H1 (cell line): Measurements from ENCODE around the gene AOC1. TPM values are rescaled to one million over a fixed set of nuclear protein-coding genes. Genes with fewer than 3 reads are reported as not detected.

Source experiments
- EZH2 ChIP-seq: fragments of 200-600 bp; sonication (generic); IDR thresholded peaks from 2 replicates; pipeline ENCODE4 v1.7.1; 2012; ENCODE audit warnings: low read depth, mild to moderate bottlenecking, moderate library complexity, low read length, inconsistent platforms; ENCODE audit not compliant: severe bottlenecking
- RXRA ChIP-seq: IDR thresholded peaks from 2 replicates; pipeline ENCODE4 v1.6.1; 2011; ENCODE audit warnings: low read depth, mild to moderate bottlenecking, low read length, moderate library complexity; ENCODE audit not compliant: insufficient read depth
- SAP30 ChIP-seq: fragments of 300-600 bp; sonication (generic); IDR thresholded peaks from 2 replicates; pipeline ENCODE4 v1.7.1; 2012; ENCODE audit warnings: low read length, moderate library complexity, mild to moderate bottlenecking, inconsistent platforms; ENCODE audit not compliant: insufficient read depth, insufficient replicate concordance
- polyA plus RNA-seq, 7 experiments: library from polyadenylated mRNA; depleted of rRNA in 3 of 7; stranded (reverse) in 5 of 7; unstranded in 2 of 7; fragments of >200 nt in 5 of 7; fragments of 200-250 nt in 2 of 7; gene quantifications; 1 replicate in 5 of 7; 2 replicates in 1 of 7; 4 replicates in 1 of 7; pipeline versions ENCODE4 v1.2.1 to v1.2.3, GENCODE V29; 2011 to 2013; ENCODE audit warnings: missing spikeins in 2 of 7, mixed read lengths in 2 of 7
- total RNA-seq: library from RNA; stranded (reverse); fragmentation: NEBNext Ultra II Directional; extraction: Animal tissue kit (Norgen Biotek cat#: 25700); gene quantifications from 2 replicates; pipeline ENCODE4 v1.2.1, GENCODE V29; 2021

AOC1 gene
- total and polyA plus RNA-seq, 2 of the 8 experiments (the other 6 are each of a cell fraction or from before 2014, with no cell fraction given): 0.15 to 0.17 TPM

DNA sequence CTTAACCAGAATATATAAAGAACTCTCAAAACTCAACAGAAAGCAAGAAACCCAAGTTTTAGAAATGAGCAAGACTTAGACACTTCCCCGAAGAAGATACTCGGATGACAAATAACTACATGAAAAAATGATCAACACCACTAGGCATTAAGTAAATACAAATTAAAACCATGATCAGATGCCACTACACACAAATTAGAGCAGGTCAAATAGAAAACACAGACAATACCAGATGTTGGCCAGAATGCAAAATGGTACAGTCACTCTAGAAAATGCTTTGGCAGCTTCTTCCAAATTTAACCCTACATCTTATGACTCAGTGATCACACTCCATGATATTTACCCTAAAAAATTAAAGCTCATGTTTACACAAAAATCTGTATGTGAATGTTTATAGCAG is 33.3 kb upstream of the AOC1 start (continued):
- TF ChIP-seq EZH2 (no peak), SAP30 (no peak), RXRA (no peak)
- TF ChIP-seq, all 59 proteins: peak for 0
